NCI-H345 treated with DMSO at 0.1 percent for 48 hours (cell line): ENCODE measurements around the gene ZNF273.
"Not testable (repeated sequence)": the region's sequence is repeated elsewhere in the genome, so short reads cannot be mapped to it uniquely, and the experiment has no call there.

Experiments used
- DNase-seq: peaks from one replicate; lab custom pipeline; 2025; ENCODE audit not compliant: unreplicated experiment; lab: John Stamatoyannopoulos, UW

Gene ZNF273

DNA sequence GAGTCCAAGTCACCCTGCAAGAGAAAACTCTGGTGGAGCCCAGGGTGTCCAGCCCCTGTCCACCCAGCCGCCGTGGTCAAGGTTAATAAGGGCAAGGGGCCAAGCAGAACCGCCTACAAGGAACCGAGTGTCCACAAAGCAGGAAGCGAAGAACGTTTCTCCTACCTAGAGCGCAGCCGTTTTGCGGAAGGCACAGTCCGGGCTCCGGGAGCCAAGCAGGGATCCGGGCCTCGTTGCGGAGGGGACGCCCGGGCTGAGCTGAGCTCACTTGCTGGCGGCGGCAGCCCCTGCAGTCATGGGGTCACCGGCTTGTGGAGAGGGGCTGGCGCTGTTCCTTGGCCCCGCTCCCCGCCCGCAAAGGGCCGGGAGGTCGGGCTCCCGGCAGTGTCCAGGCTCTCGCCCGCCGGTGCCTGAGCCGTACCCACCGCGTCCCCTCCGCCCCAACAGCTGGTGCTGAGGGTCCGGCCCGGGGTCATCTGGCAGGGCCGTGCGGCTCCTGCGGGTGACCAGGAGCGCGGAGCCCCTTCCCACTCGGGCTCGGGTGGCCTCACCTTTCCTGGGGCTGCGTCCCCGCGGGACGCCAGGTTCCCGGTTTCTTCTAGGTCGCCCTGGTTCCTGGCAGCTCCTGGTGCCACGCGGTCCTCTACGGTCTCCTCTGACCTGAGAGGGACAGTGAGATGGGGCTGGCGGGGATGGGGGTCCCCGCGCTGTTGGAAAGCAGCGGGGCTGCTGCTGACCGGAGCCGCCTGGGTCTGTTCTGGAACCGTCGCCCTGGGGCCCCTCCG, 14.0 kb upstream of the ZNF273 start:
- DNase-seq = no peak

DNA sequence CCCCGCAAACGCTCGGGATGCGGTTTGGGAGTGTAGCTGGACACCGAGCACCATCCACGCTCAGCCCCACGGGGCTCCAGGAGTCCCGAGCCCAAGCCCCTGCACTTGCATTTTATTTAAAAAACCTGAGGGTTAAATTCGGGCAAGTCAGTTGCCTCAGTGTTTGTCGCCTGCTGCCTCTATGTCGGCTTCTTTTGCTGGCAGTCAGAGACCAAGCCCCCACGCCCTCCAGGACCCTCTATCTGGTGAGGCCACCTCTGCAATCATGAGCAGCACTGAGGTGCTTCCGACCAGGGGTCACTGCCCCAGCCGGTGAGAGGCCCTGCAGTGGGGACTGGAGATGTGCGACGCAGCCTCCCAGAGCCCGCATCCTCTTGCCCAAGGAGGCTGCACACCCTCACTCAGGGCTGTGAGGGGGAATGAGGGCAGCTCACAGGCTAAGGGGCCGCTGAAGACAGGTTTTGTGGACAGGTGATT, 13.3 kb upstream of the ZNF273 start:
- no peak for DNase-seq

DNA sequence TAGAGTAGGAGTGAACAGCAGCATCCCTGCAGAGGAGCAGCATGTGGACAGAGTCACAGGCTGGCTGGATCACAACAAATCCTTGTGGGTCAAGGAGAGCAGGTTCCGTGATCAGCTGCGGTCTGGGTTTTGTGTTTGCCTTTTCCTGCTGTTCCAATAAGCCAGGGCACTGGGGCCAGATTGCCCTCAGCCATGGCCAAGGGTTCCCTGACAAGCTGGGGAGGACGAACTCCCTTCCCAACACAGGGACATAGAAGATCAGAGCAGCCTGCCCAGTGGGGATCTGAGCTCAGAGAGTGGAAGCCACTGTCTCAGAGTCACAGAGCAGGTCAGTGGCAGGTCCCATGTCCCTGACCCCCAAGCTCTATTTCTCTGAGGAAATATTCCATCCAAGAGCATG, 12.8 kb upstream of the ZNF273 start:
- not testable (repeated sequence) for DNase-seq

DNA sequence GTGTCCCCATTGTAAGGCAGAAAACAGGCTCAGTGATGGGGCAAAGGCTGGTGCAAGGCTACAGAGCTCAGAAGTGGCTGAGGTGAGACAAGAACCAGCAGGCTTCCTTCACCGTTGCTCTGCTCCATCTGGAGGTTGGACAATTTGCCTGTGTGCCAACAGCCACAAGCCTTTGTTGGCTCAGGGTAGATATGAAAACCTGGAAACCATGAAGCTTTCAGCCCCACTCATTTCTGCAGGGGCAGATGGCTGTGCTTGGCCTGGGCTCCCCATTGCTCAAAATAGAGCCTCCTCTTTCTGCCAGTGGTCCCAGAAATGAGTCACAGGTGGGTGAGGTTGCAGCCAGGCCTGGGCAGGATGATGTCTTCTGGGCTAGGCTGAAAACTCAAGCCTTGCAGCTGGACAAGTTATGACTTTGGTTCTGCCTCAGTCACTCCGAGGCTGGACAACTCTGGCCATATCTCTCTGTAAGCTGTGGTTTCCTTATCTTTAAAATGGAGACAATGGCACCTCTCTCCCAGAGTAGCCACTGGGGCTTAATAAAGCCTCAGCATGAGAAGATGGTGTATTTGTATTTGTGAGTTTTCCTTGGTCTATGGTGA, 12.2 kb upstream of the ZNF273 start:
- DNase-seq = no peak

GRCh38 chr7:64891363-64892081, 11.6 kb upstream of the ZNF273 start:
- DNase-seq = not testable (repeated sequence)

- no peak for DNase-seq
These were observed 11.0 kb upstream of the ZNF273 start for GRCh38 chr7:64892116-64892515.

DNA sequence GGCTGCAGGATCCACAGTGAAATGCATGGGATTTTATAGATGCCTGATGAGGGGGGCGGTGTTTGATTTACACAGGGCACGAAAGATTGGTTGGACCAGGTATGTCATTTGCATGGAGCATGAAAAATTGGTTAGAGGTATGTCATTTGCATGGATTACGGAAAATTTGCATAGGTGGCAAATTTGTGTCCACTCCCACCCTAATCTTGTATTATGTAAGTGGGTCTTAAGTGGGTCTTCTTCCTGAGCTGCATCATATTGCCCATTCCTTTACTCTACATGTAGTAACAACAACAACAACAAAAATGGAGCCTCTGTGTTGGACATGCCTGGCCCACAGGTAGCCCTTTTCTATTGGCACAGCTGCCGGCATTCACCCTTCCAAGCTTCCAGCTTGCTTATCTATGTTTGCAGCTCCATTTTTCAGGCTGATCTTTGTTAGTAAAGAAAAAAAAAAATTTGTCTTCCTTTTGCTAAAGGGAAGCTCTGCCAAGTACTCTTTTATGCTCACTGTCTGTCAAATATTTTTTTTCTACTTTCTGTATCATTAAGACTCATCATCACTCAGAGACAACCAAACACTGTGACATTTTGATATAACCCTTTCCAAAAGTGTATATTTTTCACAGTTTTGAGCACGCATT, 10.3 kb upstream of the ZNF273 start:
- DNase-seq = no peak

GRCh38 chr7:64893401-64893800, 9.7 kb upstream of the ZNF273 start:
- no peak for DNase-seq

- DNase-seq = not testable (repeated sequence)
These were observed 640 bp upstream of the ZNF273 start for GRCh38 chr7:64902461-64902805.

- DNase-seq = no peak
These were observed 935 bp downstream of the ZNF273 start for GRCh38 chr7:64904008-64904407.

DNA sequence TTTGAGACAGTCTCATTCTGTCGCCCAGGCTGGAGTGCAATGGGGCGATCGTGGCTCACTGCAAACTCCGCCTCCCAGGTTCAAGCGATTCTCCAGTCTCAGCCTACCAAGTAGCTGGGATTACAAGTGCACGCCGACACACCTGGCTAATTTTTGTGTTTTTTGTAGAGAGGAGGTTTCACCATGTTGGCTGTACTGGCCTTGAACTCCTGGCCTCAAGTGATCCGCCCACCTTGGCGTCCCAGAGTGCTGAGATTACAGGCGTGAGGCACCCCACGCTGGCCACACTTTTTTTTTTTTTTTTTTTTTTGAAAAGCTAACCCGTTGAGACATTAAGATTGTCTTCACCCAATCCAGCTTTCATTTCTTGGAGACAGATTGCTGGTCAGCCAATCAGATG, 2.1 kb downstream of the ZNF273 start:
- no peak for DNase-seq

- DNase-seq = no peak
These were observed 2.5 kb downstream of the ZNF273 start for GRCh38 chr7:64905547-64905946.

- DNase-seq = no peak
These were observed 4.7 kb downstream of the ZNF273 start for GRCh38 chr7:64907641-64908326.

- no peak for DNase-seq
These were observed 5.3 kb downstream of the ZNF273 start for GRCh38 chr7:64908358-64908757.

GRCh38 chr7:64914557-64914956, 11.5 kb downstream of the ZNF273 start:
- no peak for DNase-seq

- DNase-seq = not testable (repeated sequence)
These were observed 12.2 kb downstream of the ZNF273 start for GRCh38 chr7:64915301-64915700.

DNA sequence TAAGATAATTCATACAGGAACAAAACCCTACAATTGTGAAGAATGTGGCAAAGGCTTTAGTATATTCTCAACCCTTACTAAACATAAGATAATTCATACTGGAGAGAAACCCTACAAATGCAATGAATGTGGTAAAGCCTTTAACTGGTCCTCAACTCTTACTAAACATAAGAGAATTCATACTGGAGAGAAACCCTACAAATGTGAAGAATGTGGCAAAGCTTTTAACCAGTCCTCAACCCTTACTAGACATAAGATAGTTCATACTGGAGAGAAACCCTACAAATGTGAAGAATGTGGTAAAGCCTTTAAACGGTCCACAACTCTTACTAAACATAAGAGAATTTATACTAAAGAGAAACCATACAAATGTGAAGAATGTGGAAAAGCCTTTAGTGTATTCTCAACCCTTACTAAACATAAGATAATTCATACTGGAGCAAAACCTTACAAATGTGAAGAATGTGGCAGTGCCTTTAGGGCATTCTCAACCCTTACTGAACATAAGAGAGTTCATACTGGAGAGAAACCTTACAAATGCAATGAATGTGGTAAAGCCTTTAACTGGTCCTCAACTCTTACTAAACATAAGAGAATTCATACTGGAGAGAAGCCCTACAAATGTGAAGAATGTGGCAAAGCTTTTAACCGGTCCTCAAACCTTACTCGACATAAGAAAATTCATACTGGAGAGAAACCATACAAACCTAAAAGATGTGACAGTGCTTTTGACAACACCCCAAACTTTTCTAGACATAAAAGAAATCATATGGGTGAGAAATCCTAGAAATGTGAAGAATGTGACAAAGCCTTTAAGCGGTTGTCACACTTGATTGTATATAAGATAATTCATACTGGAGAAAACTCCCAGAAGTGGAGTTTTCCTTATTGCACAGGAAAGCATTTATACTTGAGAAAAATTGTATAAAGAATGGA, 25.4 kb downstream of the ZNF273 start:
- not testable (repeated sequence) for DNase-seq

DNA sequence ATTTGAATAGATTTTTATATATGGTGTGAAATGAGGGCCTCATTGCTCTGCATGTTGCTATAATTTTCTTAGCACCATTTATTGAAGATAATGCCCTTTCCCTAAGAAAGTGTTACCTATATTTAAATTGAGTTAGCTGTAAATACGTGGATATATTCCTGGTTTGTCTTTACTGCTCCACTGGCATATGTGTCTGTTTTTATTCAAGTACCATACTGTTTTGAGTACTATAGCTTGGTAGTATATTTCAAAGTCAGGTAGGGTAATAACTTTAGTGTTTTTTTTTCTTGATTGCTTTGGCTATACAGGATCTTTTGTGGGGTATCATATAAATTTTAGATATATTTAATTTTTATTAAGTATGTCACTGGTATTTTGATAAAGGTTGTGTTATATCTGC, 31.4 kb downstream of the ZNF273 start:
- DNase-seq = no peak

- no peak for DNase-seq
These were observed 35.5 kb downstream of the ZNF273 start for GRCh38 chr7:64938540-64938939.

DNA sequence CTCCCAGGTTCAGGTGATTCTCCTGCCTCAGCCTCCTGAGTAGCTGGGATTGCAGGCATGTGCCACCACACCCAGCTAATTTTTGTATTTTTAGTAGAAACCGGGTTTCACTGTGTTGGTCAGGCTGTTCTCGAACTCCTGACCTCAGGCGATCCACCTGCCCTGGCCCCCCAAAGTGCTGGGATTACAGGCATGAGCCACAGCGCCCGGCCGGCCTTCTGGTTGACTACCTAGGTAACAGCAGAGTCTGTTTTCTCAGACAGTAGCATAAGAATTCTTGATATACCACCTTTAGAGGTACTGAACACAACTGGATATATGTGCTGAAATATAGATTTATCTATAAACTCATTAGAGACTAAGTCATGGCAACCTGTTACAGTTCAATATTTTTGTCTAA, 36.9 kb downstream of the ZNF273 start:
- DNase-seq = not testable (repeated sequence)
